Type B pancreatic cell (in vitro differentiated cells): ENCODE data around the gene GPC6. TPM values are rescaled to one million over a fixed set of nuclear protein-coding genes. Genes with fewer than 3 reads are reported as not detected.

Experiments
- DNase-seq: peaks from one replicate; pipeline ENCODE4 v3.0.0; 2021; ENCODE audit warnings: mixed read lengths; ENCODE audit not compliant: unreplicated experiment; ENCODE audit errors: extremely low spot score
- H3K27ac Mint-ChIP-seq: 2 replicates; pipeline ENCODE4 v1.8.0; 2021; ENCODE audit warnings: mild to moderate bottlenecking, mixed read lengths
- H3K27me3 Mint-ChIP-seq: 2 replicates; pipeline ENCODE4 v1.8.0; 2021; ENCODE audit warnings: mixed read lengths
- H3K36me3 Mint-ChIP-seq: 2 replicates; pipeline ENCODE4 v1.8.0; 2021; ENCODE audit warnings: mixed read lengths
- H3K4me1 Mint-ChIP-seq: one replicate; pipeline ENCODE4 v1.8.0; 2021; ENCODE audit warnings: mixed read lengths; ENCODE audit not compliant: unreplicated experiment
- H3K4me3 Mint-ChIP-seq: 2 replicates; pipeline ENCODE4 v1.8.0; 2021; ENCODE audit warnings: mild to moderate bottlenecking, mixed read lengths
- H3K9me3 Mint-ChIP-seq: 2 replicates; pipeline ENCODE4 v1.8.0; 2021; ENCODE audit warnings: mixed read lengths
- CTCF ChIP-seq: fragments of 200-600 bp; sonication (generic); conservative IDR thresholded peaks from 2 replicates; pipeline ENCODE4 v1.5.0; 2021; ENCODE audit warnings: antibody characterized with exemption, mild to moderate bottlenecking
- total RNA-seq: library from RNA; stranded (reverse); gene quantifications from 2 replicates; pipeline ENCODE4 v1.2.1, GENCODE V29; 2021; ENCODE audit warnings: low replicate concordance

The GPC6 gene
- total RNA-seq, 1 donor from 2014 or later = 30.5 TPM

- Mint-ChIP-seq H3K27ac (no peak overlapping the region), H3K9me3 (no peaks in the 10 kb centered on the region)
- DNase-seq = no peak
Measured at GRCh38 chr13:93268327-93269028, 41.9 kb downstream of the GPC6 start.

GRCh38 chr13:93270769-93271742, 44.4 kb downstream of the GPC6 start:
- no peak for TF ChIP-seq CTCF
- Mint-ChIP-seq H3K36me3 (no peaks in the 10 kb centered on the region), H3K27me3 (no peaks in the 10 kb centered on the region), H3K4me3 (no peak overlapping the region), H3K4me1 (peaks cover 16% of the 10 kb centered on the region), H3K27ac (no peak overlapping the region), H3K9me3 (no peaks in the 10 kb centered on the region)
- DNase-seq = no peak

More at GRCh38 chr13:93268327-93269028, 41.9 kb downstream of the GPC6 start:
- H3K4me1 Mint-ChIP-seq = peaks cover 16% of the 10 kb centered on the region
- H3K36me3 Mint-ChIP-seq = no peaks in the 10 kb centered on the region
- H3K27me3 Mint-ChIP-seq = no peaks in the 10 kb centered on the region
- TF ChIP-seq CTCF = peak; percentile 22
- H3K4me3 Mint-ChIP-seq = no peak overlapping the region

GRCh38 chr13:93279982-93280381, 53.4 kb downstream of the GPC6 start:
- H3K36me3 Mint-ChIP-seq = no peaks in the 10 kb centered on the region
- H3K27ac Mint-ChIP-seq = no peak overlapping the region

GRCh38 chr13:93280688-93281087, 54.1 kb downstream of the GPC6 start:
- no peak overlapping the region for H3K4me3 Mint-ChIP-seq
- no peaks in the 10 kb centered on the region for H3K27me3 Mint-ChIP-seq
- no peaks in the 10 kb centered on the region for H3K36me3 Mint-ChIP-seq
- no peaks in the 10 kb centered on the region for H3K9me3 Mint-ChIP-seq
- no peaks in the 10 kb centered on the region for H3K4me1 Mint-ChIP-seq
- TF ChIP-seq CTCF = no peak
- no peak overlapping the region for H3K27ac Mint-ChIP-seq
- DNase-seq = no peak

More at GRCh38 chr13:93279982-93280381, 53.4 kb downstream of the GPC6 start:
- Mint-ChIP-seq H3K27me3 (no peaks in the 10 kb centered on the region), H3K9me3 (no peaks in the 10 kb centered on the region), H3K4me3 (no peak overlapping the region), H3K4me1 (no peaks in the 10 kb centered on the region)
- no peak for DNase-seq
- no peak for TF ChIP-seq CTCF

GRCh38 chr13:93283255-93283654, 56.6 kb downstream of the GPC6 start:
- H3K27ac Mint-ChIP-seq = no peak overlapping the region
- DNase-seq = no peak
- H3K9me3 Mint-ChIP-seq = no peaks in the 10 kb centered on the region
- no peaks in the 10 kb centered on the region for H3K27me3 Mint-ChIP-seq
- no peaks in the 10 kb centered on the region for H3K4me1 Mint-ChIP-seq
- no peaks in the 10 kb centered on the region for H3K36me3 Mint-ChIP-seq
- no peak overlapping the region for H3K4me3 Mint-ChIP-seq
- no peak for TF ChIP-seq CTCF
